VCaP (cell line): ENCODE data around the gene ZFYVE9.

Source experiments
- H3K27ac ChIP-seq: fragments of 450-650 bp; 2 replicates; pipeline ENCODE4 v1.5.1; 2017
- TF ChIP-seq, protein P1 (sequence below): fragments of 450-650 bp; conservative IDR thresholded peaks from 2 replicates; pipeline ENCODE4 v1.5.1; 2017; ENCODE audit warnings: mild to moderate bottlenecking, moderate library complexity

Gene ZFYVE9

GRCh38 chr1:52352690-52353089, 210.8 kb downstream of the ZFYVE9 start:
- TF ChIP-seq, protein P1, sequence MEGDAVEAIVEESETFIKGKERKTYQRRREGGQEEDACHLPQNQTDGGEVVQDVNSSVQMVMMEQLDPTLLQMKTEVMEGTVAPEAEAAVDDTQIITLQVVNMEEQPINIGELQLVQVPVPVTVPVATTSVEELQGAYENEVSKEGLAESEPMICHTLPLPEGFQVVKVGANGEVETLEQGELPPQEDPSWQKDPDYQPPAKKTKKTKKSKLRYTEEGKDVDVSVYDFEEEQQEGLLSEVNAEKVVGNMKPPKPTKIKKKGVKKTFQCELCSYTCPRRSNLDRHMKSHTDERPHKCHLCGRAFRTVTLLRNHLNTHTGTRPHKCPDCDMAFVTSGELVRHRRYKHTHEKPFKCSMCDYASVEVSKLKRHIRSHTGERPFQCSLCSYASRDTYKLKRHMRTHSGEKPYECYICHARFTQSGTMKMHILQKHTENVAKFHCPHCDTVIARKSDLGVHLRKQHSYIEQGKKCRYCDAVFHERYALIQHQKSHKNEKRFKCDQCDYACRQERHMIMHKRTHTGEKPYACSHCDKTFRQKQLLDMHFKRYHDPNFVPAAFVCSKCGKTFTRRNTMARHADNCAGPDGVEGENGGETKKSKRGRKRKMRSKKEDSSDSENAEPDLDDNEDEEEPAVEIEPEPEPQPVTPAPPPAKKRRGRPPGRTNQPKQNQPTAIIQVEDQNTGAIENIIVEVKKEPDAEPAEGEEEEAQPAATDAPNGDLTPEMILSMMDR: no peak
- H3K27ac ChIP-seq: no peak overlapping the region

- H3K27ac ChIP-seq: no peak overlapping the region
- TF ChIP-seq, protein P1: no peak
Measured at GRCh38 chr1:52355436-52355835, 213.5 kb downstream of the ZFYVE9 start.

GRCh38 chr1:52355847-52356505, 214.1 kb downstream of the ZFYVE9 start:
- no peak overlapping the region for H3K27ac ChIP-seq
- TF ChIP-seq, protein P1: no peak

- no peak overlapping the region for H3K27ac ChIP-seq
- TF ChIP-seq, protein P1: no peak
Measured at GRCh38 chr1:52356818-52357355, 215.0 kb downstream of the ZFYVE9 start.

DNA sequence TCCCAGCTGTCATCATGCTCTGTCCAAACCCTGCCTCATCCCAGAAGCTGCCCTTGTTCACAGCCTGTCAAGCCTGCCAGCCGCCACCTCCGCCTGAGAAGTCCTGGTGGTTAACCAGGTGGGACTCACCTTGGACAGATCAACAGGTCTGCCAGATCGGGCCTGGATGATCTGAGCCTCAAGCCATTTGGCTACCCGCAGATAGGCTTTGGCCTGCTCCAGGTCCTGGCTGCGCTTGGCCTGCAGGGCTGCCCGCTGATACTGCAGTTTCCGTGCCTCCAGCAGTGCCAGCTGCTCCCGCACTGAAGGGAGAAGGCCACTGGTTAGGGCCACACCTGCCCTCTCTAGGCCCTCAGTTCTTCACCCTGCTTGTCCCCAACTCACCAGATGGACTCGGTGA, 215.5 kb downstream of the ZFYVE9 start:
- no peak overlapping the region for H3K27ac ChIP-seq
- TF ChIP-seq, protein P1: no peak

DNA sequence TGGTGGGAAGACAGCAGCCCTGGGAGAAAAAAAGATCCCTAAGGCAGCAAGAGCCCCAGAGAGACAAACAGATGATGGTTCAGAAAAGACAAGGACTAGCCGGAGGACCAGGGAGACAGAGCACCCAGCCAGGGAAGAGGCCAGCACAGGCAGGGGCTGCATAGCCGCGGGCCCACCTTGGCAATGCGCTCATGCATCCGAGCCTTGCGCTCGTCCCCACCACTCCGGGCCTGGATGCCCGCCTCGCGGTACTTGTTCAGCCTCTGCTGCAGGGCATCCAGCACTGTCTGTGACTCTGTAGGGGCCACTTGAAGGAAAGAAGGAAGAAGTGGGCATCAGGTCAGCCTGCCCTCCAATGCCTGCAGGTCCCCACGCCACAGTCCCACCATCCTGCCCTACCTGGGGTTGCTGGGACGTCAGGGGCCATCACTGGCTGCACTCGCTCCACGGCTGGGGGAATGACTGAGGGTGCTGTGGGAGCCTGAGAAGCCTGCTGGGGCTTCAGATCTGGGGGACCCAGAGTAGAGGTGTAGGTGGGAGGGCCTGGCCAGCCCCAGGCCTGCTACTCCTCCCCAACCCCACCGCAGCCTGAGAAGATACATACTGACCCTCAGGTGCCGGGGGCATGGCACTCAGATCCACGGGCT, 217.1 kb downstream of the ZFYVE9 start:
- TF ChIP-seq, protein P1: no peak

DNA sequence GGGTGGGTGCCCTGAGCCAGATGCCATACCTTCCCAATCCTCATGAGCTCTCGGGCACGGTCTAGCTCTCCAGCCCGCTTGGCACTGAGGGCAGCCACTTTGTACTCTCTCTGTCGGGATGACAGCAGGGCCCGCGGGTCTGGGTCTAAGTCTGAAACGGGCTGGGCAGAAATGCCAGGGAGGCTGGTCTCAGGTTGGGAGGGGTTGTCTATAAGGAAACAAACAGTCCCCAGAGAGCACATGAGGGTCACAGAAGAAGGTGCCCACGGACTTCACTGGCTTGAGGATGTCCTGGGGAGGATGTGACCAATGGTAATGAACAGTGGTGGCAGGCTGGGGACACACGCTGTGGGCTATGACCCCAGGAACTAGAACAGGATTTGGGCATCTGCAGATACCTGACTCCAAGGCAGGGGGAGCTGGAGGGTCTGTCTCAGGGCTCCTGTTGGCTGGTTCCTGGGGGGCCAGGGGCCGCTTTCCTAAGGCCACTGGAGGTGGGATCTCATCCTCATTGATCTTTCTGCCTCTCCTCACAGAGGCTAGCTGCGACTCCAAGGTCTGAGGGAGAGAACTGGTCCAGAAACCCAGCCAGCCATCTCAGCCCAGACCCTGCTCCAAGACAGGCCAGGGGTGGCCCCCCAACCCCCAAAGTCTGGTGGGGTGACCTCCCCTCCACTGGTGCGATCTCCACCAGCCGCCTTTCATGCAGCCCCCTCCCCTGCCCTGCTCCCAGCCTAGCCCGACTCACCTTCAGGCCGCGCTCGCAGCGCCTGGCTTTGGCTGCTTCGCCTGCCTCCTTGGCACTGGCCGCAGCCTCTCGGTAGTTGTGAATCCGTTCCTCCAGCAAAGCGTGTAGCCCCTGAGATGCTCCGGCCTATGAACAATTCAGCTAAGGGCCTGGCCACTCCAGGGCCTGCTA, 218.0 kb downstream of the ZFYVE9 start:
- H3K27ac ChIP-seq: no peak overlapping the region

More for the DNA sequence above, 217.1 kb downstream of the ZFYVE9 start:
- H3K27ac ChIP-seq: no peak overlapping the region

More for the DNA sequence above, 218.0 kb downstream of the ZFYVE9 start:
- TF ChIP-seq, protein P1: no peak
